ENCODE measurements around the gene PROK1.

DNA sequence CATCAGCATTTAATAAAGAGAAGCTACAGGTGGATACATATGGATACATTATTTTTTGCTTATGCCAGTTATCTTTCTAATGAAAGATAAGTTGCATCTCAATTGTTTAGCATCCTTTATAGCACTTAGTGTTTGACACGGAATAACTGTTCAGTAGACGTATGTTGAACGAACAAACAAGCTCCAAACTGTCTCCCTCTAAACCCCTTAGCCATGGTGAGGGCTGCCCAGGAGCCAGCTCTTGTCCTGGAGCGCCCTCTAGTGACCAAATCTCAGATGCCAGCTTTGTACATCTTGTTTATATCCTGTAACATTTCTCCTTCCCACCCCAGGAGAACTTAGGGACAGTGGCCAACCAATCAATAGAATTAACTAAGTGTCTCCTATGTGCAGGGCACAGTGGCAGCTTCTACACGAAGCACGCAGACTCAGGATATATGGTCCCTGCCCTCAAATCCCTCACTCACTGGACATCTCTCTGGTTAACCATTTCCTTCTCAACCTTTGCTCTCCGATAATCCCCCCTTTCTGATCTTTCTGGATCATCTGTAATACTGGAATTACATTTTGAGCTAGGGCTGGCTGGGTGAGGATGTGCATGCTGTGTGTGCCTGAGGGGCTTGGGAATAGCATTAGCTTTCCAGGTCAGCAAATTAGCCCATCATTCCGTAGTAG, 45.1 kb downstream of the PROK1 start:
- TF ChIP-seq ZNF274 (IDR thresholded peaks at IDR 0.05; ENCODE audit: low read depth, low read length), result no peak
- TF ChIP-seq, protein P1, sequence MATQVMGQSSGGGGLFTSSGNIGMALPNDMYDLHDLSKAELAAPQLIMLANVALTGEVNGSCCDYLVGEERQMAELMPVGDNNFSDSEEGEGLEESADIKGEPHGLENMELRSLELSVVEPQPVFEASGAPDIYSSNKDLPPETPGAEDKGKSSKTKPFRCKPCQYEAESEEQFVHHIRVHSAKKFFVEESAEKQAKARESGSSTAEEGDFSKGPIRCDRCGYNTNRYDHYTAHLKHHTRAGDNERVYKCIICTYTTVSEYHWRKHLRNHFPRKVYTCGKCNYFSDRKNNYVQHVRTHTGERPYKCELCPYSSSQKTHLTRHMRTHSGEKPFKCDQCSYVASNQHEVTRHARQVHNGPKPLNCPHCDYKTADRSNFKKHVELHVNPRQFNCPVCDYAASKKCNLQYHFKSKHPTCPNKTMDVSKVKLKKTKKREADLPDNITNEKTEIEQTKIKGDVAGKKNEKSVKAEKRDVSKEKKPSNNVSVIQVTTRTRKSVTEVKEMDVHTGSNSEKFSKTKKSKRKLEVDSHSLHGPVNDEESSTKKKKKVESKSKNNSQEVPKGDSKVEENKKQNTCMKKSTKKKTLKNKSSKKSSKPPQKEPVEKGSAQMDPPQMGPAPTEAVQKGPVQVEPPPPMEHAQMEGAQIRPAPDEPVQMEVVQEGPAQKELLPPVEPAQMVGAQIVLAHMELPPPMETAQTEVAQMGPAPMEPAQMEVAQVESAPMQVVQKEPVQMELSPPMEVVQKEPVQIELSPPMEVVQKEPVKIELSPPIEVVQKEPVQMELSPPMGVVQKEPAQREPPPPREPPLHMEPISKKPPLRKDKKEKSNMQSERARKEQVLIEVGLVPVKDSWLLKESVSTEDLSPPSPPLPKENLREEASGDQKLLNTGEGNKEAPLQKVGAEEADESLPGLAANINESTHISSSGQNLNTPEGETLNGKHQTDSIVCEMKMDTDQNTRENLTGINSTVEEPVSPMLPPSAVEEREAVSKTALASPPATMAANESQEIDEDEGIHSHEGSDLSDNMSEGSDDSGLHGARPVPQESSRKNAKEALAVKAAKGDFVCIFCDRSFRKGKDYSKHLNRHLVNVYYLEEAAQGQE (IDR thresholded peaks at IDR 0.05; ENCODE audit: low read depth), result no peak

Data from HCT116 (cell line).